H9 (cell line): ENCODE measurements around the gene HHIP. TPM values are rescaled to one million over a fixed set of nuclear protein-coding genes. Genes with fewer than 3 reads are reported as not detected.

ENCODE experiments used
- DNase-seq: peaks from one replicate; pipeline ENCODE4 v3.0.0-alpha.2; 2017
- H2AFZ ChIP-seq: one replicate; pipeline ENCODE4 v1.6.1; 2013; ENCODE audit warnings: mild to moderate bottlenecking, low read length, control low read depth, moderate library complexity
- H2AK5ac ChIP-seq: 2 replicates; pipeline ENCODE4 v1.6.1; 2013; ENCODE audit warnings: low read length, control low read depth, mixed read lengths; ENCODE audit not compliant: insufficient read length
- H2BK120ac ChIP-seq: one replicate; pipeline ENCODE4 v1.6.1; 2013; ENCODE audit warnings: low read depth, mild to moderate bottlenecking, low read length, control low read depth, inconsistent platforms; ENCODE audit not compliant: poor library complexity, severe bottlenecking
- H2BK12ac ChIP-seq: 2 replicates; pipeline ENCODE4 v1.6.1; 2013; ENCODE audit warnings: low read length, control low read depth, mixed read lengths, low read depth; ENCODE audit not compliant: insufficient read length
- H2BK15ac ChIP-seq: 2 replicates; pipeline ENCODE4 v1.6.1; 2013; ENCODE audit warnings: low read depth, low read length, control low read depth
- H2BK20ac ChIP-seq: one replicate; pipeline ENCODE4 v1.6.1; 2013; ENCODE audit warnings: low read depth, mild to moderate bottlenecking, low read length, control low read depth, inconsistent platforms; ENCODE audit not compliant: poor library complexity, severe bottlenecking
- H2BK5ac ChIP-seq: 2 replicates; pipeline ENCODE4 v1.6.1; 2013; ENCODE audit warnings: low read length, control low read depth, mixed read lengths; ENCODE audit not compliant: insufficient read length
- H3K14ac ChIP-seq: 2 replicates; pipeline ENCODE4 v1.6.1; 2013; ENCODE audit warnings: low read length, control low read depth; ENCODE audit not compliant: insufficient read depth
- H3K18ac ChIP-seq: 2 replicates; pipeline ENCODE4 v1.6.1; 2013; ENCODE audit warnings: low read depth, mild to moderate bottlenecking, mixed read lengths, low read length, control low read depth; ENCODE audit not compliant: insufficient read length
- H3K23ac ChIP-seq: 2 replicates; pipeline ENCODE4 v1.6.1; 2013; ENCODE audit warnings: low read length, control low read depth, mixed read lengths, low read depth; ENCODE audit not compliant: insufficient read length
- H3K23me2 ChIP-seq: 2 replicates; pipeline ENCODE4 v1.6.1; 2013; ENCODE audit warnings: low read depth, mild to moderate bottlenecking, mixed read lengths, low read length, control low read depth; ENCODE audit not compliant: insufficient read length, poor library complexity, severe bottlenecking
- H3K27ac ChIP-seq: 2 replicates; pipeline ENCODE4 v1.5.1; 2013; ENCODE audit warnings: low read length, control low read depth, mixed read lengths, low read depth; ENCODE audit not compliant: insufficient read length
- H3K27me3 ChIP-seq: 2 replicates; pipeline ENCODE4 v1.6.1; 2013; ENCODE audit warnings: low read length, control low read depth, inconsistent platforms; ENCODE audit not compliant: insufficient read depth
- H3K4ac ChIP-seq: 2 replicates; pipeline ENCODE4 v1.6.1; 2013; ENCODE audit warnings: low read depth, mild to moderate bottlenecking, control low read depth, inconsistent platforms, low read length, moderate library complexity
- H3K4me1 ChIP-seq: 2 replicates; pipeline ENCODE4 v1.6.1; 2013; ENCODE audit warnings: low read length, control low read depth, inconsistent platforms; ENCODE audit not compliant: insufficient read depth
- H3K4me2 ChIP-seq: 2 replicates; pipeline ENCODE4 v1.6.1; 2013; ENCODE audit warnings: low read length, control low read depth, mixed read lengths; ENCODE audit not compliant: insufficient read length, insufficient read depth
- H3K56ac ChIP-seq: 2 replicates; pipeline ENCODE4 v1.6.1; 2013; ENCODE audit warnings: low read depth, mild to moderate bottlenecking, mixed read lengths, low read length, control low read depth; ENCODE audit not compliant: insufficient read length
- H3K79me1 ChIP-seq: 2 replicates; pipeline ENCODE4 v1.6.1; 2013; ENCODE audit warnings: low read depth, mild to moderate bottlenecking, moderate library complexity, low read length, control low read depth, inconsistent platforms; ENCODE audit not compliant: insufficient read depth, poor library complexity, severe bottlenecking
- H3K79me2 ChIP-seq: 2 replicates; pipeline ENCODE4 v1.6.1; 2013; ENCODE audit warnings: low read length, control low read depth, inconsistent platforms; ENCODE audit not compliant: insufficient read depth
- H3K9ac ChIP-seq: 2 replicates; pipeline ENCODE4 v1.6.1; 2013; ENCODE audit warnings: low read length, control low read depth, mixed read lengths; ENCODE audit not compliant: insufficient read length; ENCODE audit errors: extremely low read depth
- H3K9me3 ChIP-seq: one replicate; pipeline ENCODE4 v1.6.1; 2013; ENCODE audit warnings: low read depth, low read length, inconsistent platforms; ENCODE audit not compliant: control insufficient read depth
- H3T11ph ChIP-seq: one replicate; pipeline ENCODE4 v1.6.1; 2013; ENCODE audit warnings: mild to moderate bottlenecking, low read length, control low read depth, inconsistent platforms
- H4K20me1 ChIP-seq: one replicate; pipeline ENCODE4 v1.6.1; 2013; ENCODE audit not compliant: control insufficient read depth, insufficient read length, insufficient read depth
- H4K5ac ChIP-seq: 2 replicates; pipeline ENCODE4 v1.6.1; 2013; ENCODE audit warnings: low read depth, mild to moderate bottlenecking, mixed read lengths, low read length, control low read depth; ENCODE audit not compliant: insufficient read length
- H4K8ac ChIP-seq: replicated peaks from 2 replicates; pipeline ENCODE4 v1.6.1; 2013; ENCODE audit warnings: low read length, control low read depth, mixed read lengths, low read depth; ENCODE audit not compliant: insufficient read length
- H4K91ac ChIP-seq: 2 replicates; pipeline ENCODE4 v1.6.1; 2013; ENCODE audit warnings: low read depth, mild to moderate bottlenecking, moderate library complexity, mixed read lengths, low read length, control low read depth; ENCODE audit not compliant: insufficient read length
- H3K27ac Mint-ChIP-seq, 3 experiments: 2 replicates in 2 of 3; 3 replicates in 1 of 3; pipeline ENCODE4 v1.8.0; 2020 to 2021; ENCODE audit warnings: mixed read lengths in 3 of 3, mild to moderate bottlenecking in 1 of 3, moderate library complexity in 1 of 3
- H3K27me3 Mint-ChIP-seq: 2 replicates; pipeline ENCODE4 v1.8.0; 2021; ENCODE audit warnings: low read depth, mild to moderate bottlenecking, moderate library complexity, mixed read lengths
- H3K36me3 Mint-ChIP-seq, 3 experiments: 2 replicates in 2 of 3; 3 replicates in 1 of 3; pipeline ENCODE4 v1.8.0; 2020 to 2021; ENCODE audit warnings: low read depth in 3 of 3, mixed read lengths in 3 of 3; ENCODE audit not compliant: insufficient read depth in 1 of 3
- H3K4me1 Mint-ChIP-seq, 2 experiments: 2 replicates each; pipeline ENCODE4 v1.8.0; 2020; ENCODE audit warnings: mixed read lengths in 2 of 2
- H3K4me3 Mint-ChIP-seq, 2 experiments: 2 replicates in 1 of 2; 3 replicates in 1 of 2; pipeline ENCODE4 v1.8.0; 2020 to 2021; ENCODE audit warnings: mild to moderate bottlenecking in 2 of 2, mixed read lengths in 2 of 2, moderate library complexity in 1 of 2
- H3K9me3 Mint-ChIP-seq, 2 experiments: 2 replicates in 1 of 2; 3 replicates in 1 of 2; pipeline ENCODE4 v1.8.0; 2020; ENCODE audit warnings: mild to moderate bottlenecking in 2 of 2, mixed read lengths in 2 of 2, moderate library complexity in 1 of 2
- WGBS: extraction: QIAGEN DNeasy Blood & Tissue Kit; methylation state at CpG from one replicate; pipeline ENCODE4 v1.1.7; 2013; ENCODE audit warnings: missing lambda C conversion rate, low lambda C conversion rate, mixed read lengths; ENCODE audit not compliant: insufficient read length; ENCODE audit errors: extremely low coverage; 5-methylcytosine and 5-hydroxymethylcytosine counted together
- total RNA-seq: library from RNA; stranded (reverse); gene quantifications from 2 replicates; pipeline ENCODE4 v1.2.1, GENCODE V29; 2021
- TF ChIP-seq, protein P1 (sequence below): fragments of 200-600 bp; sonication (generic); conservative IDR thresholded peaks from 3 replicates; pipeline ENCODE4 v1.8.0; 2021; ENCODE audit warnings: antibody characterized with exemption, mild to moderate bottlenecking

HHIP gene
- total RNA-seq, 1 experiment from 2014 or later = 3.8 TPM

- Mint-ChIP-seq H3K27ac (no peak overlapping the region), H3K4me1 (peaks cover 23 to 30% of the 10 kb centered on the region in 2 experiments), H3K36me3 (no peaks in the 10 kb centered on the region; a peak in 1 of 7 replicates), H3K27me3 (no peaks in the 10 kb centered on the region), H3K9me3 (no peaks in the 10 kb centered on the region), H3K4me3 (no peak overlapping the region)
- no peaks in the 10 kb centered on the region for H3K79me1 ChIP-seq
- no peak overlapping the region for H3K14ac ChIP-seq
- DNase-seq = no peak
- H2BK120ac ChIP-seq = no peak overlapping the region
- H3K18ac ChIP-seq = no peak overlapping the region
- H2BK20ac ChIP-seq = no peak overlapping the region
- H3K4me2 ChIP-seq = no peak overlapping the region
- no peak overlapping the region for H3K9ac ChIP-seq
- no peaks in the 10 kb centered on the region for H3K9me3 ChIP-seq
- no peak overlapping the region for H2AFZ ChIP-seq
- no peaks in the 10 kb centered on the region for H3K27me3 ChIP-seq
- no peak overlapping the region for H2BK5ac ChIP-seq
- H3K23me2 ChIP-seq = no peaks in the 10 kb centered on the region
- H4K5ac ChIP-seq = no peak overlapping the region
- no peak overlapping the region for H2AK5ac ChIP-seq
- no peaks in the 10 kb centered on the region for H3K4me1 ChIP-seq
- no peak overlapping the region for H3K4ac ChIP-seq
- H3K23ac ChIP-seq = no peak overlapping the region
- no peaks in the 10 kb centered on the region; the same call in 1 of the 2 replicates for H3K79me2 ChIP-seq
- no peak overlapping the region for H3K27ac ChIP-seq
- no peak overlapping the region for H2BK15ac ChIP-seq
- no peak overlapping the region for H4K91ac ChIP-seq
- H2BK12ac ChIP-seq = no peak overlapping the region
- H4K20me1 ChIP-seq = no peaks in the 10 kb centered on the region
- no peak overlapping the region for H3K56ac ChIP-seq
- WGBS = no CpG with 5 or more reads among the region's 5 CpGs
- H3T11ph ChIP-seq = no peak overlapping the region
- TF ChIP-seq, protein P1, sequence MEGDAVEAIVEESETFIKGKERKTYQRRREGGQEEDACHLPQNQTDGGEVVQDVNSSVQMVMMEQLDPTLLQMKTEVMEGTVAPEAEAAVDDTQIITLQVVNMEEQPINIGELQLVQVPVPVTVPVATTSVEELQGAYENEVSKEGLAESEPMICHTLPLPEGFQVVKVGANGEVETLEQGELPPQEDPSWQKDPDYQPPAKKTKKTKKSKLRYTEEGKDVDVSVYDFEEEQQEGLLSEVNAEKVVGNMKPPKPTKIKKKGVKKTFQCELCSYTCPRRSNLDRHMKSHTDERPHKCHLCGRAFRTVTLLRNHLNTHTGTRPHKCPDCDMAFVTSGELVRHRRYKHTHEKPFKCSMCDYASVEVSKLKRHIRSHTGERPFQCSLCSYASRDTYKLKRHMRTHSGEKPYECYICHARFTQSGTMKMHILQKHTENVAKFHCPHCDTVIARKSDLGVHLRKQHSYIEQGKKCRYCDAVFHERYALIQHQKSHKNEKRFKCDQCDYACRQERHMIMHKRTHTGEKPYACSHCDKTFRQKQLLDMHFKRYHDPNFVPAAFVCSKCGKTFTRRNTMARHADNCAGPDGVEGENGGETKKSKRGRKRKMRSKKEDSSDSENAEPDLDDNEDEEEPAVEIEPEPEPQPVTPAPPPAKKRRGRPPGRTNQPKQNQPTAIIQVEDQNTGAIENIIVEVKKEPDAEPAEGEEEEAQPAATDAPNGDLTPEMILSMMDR = no peak
- no peak overlapping the region for H4K8ac ChIP-seq
These were observed 64.0 kb downstream of the HHIP start for GRCh38 chr4:144709793-144710525.
